ENCODE data around the gene UBR7.
"Not testable (repeated sequence)": the region's sequence is repeated elsewhere in the genome, so short reads cannot be mapped to it uniquely, and the experiment has no call there.

The UBR7 gene

DNA sequence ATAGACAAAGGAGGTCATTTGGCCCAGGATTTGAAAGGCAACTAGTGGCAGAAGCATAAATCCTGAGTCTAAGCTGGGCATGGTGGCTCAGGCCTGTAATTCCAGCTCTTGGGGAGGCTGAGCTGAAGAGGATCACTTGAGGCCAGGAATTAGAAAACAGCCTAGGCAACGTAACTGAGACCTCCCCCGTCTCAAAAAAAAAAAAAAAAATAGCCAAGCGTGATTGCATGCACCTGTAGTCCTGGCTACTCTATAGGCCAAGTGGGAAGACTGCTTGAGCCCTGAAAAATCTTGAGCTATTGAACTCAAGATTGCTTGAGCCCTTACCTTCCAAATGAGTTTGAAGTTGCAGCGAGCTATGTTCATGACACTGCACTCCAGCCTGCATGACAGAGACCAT, 8.0 kb upstream of the UBR7 start:
- no peak for DNase-seq

DNA sequence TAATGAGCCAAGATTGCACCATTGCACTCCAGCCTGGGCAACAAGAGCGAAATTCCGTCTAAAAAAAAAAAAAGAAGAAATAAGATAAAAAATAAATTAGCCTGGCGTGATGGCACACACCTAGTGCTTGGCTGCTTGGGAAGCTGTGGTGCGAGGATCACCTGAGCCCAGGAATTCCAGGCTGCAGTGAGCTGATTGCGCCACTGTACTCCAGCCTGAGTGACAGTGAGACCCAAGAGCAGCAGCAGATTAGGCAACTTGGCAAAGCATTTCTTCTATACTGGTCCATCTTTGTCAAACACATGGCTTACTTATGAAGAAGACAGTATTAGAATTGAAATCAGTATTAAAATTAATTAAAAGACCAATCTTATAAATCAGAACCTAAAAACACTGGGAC, 6.5 kb upstream of the UBR7 start:
- DNase-seq = no peak

DNA sequence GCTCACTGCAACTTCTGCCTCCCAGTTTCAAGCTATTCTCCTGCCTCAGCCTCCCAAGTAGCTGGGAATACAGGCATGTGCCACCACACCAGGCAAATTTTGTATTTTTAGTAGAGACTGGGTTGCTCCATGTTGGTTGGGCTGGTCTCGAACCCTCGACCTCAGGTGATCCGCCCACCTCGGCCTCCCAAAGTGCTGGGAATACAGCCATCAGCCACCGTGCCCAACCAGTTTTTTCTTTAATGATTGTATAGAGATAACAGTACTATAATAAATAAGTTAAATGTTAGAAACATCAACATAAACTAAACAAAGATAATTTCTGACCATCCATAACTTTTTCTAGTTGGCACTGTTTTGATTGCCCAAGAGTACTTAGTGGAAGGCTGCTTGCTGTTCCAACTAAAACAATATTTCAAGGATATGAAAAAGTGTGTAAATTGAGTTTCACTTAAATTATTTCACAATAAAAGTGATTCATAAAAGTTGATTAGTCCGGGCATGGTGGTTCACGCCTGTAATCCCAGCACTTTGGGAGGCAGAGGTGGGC, 5.8 kb upstream of the UBR7 start:
- no peak for DNase-seq

DNA sequence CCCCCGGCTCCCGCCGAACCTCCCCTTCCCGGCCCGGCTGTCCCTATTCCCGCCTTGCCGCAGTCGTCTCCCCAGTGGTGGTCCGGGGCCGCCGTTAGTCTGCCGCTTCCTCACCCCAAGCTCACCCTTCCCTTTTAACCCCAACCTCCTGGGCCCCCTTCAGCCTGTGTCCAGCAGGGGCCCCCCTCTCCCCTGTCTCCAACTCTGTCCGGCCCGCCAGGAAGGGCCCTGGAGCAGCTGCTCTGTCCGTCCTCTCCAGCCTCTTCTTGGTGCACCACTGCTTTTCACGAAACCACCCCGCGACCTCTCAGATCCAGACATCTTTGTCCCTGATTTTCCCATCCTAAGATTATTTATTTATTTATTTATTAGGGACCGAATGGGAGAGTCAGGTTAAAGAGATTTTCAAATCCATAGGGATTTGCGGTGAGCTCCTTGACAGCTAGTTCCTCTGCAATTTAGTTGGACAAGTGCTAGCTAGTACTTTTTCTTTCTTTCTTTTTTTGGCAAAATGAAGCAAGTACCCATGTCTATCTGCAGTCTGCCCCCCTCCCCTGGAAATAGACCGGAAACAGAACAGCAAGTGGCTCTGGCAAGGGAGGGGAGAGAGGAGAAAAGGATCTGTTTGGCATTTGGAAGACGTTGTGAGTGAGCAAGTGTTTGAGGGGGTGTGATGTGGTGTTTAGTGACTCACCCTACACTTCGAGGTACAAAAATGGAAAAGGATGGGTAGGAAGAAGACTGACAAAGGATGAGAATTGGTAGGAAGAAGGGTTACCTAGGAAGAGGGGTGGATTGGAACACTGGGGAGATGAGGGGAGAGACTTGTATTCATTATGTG, 632 bp downstream of the UBR7 start:
- peak; percentile 61 for DNase-seq

DNA sequence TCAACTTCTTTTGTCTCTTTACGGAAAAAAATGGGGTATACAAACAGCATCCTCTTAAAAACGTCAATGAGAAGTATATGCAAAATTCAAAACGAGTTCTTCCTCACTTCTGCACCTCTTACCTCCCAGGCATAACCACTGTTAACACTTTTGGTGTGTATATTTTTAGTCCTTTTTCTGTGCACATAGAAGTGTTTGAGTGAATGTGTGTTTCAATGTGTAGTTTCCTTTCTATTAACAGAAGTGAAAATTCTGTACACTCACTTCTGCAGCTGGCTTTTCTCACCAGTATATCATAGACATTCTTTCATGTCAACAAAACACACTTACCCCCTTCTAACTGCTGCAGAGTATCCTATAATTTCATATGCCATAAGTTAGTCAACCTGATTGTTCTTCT, 5.4 kb downstream of the UBR7 start:
- no peak for DNase-seq

DNA sequence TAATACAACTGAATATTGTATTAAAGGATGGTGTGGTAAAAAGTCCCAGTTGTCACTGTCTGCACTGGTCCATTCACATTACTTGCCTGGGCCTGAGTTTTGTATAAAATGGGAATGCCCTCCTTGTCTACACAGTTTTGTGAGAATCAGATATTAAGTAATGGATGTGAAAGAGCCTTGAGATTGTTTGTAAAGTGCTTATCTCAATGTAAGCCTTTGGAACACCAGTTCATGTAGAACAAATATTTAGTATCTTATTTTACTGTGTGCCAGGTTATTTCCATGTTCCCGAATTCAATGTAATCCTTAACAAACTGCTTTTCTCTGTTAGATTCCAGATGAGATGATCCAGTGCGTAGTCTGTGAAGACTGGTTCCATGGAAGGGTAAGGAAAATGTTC, 7.5 kb downstream of the UBR7 start:
- no peak for DNase-seq

DNA sequence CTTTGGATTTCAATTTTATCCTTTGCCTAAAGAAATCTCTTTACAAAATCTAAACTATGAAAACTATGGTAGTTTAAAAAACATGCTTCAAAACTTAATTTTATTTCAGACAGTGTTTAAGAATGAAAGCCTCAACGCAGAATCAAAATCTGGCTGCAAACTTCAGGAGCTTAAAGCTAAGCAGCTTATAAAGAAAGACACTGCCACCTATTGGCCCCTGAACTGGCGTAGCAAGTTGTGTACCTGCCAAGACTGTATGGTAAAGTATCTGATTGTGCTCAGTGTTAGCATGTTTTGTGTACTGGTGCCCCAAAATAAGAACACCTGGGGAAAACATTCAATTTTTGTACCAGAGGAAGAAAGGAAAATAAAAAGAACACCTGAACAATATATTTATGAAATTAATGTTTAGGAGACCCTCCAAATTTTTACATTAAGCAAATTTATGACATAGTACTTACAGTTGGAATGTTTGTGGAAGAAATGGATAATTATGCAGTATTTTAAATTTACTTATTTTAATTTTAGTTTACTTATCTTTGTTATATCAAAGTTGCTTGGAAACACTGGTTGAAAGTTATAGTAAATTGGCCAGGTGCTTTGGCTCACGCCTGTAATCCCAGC, 12.2 kb downstream of the UBR7 start:
- peak; percentile 64 for DNase-seq

DNA sequence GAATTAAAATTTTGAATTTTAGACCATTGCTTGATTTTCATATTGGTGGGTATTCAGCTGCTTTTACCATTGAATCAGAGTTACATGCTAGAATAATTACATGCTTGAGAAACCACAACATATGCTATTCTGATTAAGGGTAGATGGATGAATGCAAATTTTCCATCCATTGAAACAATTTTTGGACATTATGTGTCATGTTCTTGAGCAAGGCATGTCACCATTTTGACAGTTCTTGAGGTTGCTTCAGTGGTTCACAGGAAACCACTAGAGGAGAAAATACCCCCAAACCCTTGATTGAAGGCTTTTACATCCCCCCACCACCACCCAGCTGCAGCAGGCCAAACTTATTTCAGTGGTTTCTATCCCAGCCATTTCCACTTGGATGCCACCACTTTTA, 13.5 kb downstream of the UBR7 start:
- DNase-seq = no peak

DNA sequence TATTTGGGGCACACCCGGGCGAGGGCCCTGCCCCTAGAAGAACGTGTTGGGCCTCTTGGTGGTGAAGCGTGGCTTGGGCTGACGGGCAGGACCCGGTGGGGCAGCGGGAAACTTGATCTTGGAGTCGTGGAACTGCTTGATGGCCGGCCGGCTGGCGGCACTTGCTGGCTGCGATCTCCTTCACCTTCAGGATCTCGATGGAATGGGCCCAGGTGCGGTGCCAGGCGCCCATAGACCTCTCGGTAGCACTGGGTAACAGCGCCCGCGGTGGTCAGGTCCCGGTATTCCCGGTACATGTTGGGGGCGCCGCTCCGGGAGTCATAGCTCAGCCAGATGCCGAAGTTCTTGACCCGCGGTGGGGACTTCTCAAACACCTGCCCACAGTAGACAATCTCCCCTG, 16.5 kb downstream of the UBR7 start:
- DNase-seq = no peak

DNA sequence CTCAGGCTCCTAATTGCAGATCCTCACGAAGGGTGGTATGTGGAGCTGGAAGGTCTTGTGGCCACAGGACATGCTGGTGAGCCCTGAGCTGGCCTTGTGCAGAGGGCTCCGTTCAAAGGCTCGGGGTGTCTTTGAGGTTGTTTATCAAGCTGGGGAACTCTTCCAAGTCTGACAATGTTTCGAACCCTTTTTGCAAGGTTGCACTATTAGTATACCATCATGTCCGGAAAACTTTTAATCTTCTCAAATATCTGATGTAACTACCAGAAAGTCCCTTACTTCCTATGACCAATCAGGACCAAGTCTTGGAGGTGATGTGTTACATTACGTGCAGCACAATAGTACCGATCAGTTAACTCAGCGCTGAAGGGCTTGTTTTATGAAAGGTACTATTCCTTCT, 21.5 kb downstream of the UBR7 start:
- DNase-seq = no peak

DNA sequence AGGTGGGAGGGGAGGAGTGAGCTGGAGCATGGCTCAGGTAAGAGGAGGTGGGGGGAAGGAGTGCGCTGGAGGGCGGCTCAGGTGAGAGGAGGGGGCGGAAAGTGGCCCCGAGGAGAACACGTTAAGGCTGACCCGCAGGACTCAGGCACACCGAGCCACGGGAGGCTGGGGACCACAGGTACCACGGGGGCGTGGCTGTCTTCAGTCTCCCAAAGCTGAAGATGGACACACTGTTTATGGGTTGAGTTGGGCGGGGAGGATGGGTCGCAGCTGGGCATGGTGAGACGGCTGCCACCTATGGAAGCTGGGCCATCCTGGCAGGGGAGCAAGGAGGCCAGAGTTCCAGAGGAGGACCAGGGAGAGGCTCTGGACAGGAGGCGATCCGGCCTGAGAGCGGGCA, 23.5 kb downstream of the UBR7 start:
- DNase-seq = no peak

DNA sequence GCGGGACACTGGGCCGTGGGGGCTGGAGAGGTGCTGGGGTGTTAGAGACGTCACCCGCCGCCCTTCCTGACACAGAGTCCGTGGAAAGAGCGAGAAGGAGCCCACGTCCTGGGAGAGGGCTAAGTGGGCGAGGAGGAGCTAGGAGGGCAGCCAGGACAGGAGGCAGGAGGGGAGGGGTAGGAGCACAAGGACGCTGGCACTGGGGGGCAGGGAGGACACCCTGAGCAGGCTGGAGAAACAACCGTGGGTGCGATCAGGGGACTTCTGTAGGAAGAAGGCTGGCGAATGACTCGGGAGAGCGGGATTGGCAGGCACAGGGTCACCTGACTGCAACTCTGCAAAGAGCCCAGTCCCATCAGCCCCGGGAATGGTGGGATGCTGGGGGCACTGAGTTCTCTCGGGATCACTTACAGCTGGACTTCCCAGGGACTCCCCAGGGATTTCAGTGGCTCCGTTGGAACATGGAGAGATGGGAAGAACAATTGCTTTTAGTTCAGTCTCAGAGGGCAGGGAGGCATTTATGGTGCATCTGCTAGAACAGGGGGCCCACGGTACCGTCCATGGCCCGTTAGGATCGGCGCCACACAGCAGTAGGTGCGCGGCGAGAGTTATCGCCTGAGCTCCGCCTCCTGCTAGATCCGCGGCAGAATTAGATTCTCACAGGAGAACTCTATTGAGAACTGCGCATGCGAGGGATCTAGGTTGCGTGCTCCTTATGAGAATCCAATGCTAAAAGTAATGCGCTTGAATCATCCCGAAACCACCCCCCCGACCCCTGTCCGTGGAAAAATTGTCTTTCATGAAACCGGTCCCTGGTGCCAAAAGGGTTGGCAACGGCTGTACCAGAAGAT, 24.3 kb downstream of the UBR7 start:
- DNase-seq = peak; percentile 50

DNA sequence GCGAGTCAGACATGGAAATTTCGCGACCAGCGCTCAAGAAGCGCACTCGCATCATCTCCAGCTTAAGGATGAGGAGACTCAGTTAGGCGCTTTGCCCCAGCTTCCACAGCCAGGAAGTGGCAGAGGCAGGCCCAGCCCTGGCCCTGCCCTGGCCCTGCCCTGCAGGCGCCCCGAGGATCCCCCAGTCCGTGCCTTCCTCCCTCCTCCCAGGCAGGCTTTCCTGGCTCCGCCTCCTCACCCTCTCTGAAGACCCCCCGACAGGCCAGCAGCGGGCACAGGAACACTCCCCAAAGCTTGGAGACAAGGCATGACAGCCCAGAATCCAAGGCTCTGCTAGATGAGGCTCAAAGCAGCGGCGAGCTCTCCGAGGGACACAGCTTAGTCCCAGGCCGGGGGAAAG, 25.1 kb downstream of the UBR7 start:
- no peak for DNase-seq

DNA sequence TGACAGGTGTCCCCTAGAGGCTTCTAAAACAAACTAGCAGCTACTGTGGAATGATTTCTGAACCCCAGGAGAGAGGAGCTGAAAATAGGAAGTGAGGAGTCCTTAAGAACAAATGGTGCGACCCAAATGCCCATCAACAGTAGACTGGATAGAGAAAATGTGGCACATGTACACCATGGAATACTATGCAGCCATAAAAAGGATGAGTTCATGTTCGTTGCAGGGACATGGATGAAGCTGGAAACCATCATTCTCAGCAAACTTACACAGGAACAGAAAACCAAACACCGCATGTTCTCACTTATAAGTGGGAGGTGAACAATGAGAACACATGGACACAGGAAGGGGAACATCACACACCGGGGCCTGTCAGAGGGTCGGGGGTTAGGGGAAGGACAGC, 26.0 kb downstream of the UBR7 start:
- not testable (repeated sequence) for DNase-seq

DNA sequence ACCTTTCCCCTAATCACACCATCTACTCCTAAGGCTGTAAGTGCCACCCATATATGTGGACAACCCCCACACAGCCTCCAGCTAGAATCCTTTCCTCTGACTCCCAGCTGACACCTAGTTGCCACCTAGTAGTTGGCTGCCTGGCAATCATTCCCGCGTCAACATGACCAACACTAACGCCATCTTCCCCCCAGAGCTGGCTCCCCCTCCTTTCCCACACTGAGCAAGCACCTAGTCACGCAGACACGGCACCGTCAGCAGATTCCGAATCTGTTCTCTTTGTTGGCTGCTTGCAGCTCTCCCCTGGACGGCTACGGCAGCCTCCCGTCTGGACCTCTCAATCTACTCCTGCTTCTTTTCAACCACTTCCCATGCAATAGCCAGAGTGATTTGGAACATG, 27.7 kb downstream of the UBR7 start:
- DNase-seq = no peak

DNA sequence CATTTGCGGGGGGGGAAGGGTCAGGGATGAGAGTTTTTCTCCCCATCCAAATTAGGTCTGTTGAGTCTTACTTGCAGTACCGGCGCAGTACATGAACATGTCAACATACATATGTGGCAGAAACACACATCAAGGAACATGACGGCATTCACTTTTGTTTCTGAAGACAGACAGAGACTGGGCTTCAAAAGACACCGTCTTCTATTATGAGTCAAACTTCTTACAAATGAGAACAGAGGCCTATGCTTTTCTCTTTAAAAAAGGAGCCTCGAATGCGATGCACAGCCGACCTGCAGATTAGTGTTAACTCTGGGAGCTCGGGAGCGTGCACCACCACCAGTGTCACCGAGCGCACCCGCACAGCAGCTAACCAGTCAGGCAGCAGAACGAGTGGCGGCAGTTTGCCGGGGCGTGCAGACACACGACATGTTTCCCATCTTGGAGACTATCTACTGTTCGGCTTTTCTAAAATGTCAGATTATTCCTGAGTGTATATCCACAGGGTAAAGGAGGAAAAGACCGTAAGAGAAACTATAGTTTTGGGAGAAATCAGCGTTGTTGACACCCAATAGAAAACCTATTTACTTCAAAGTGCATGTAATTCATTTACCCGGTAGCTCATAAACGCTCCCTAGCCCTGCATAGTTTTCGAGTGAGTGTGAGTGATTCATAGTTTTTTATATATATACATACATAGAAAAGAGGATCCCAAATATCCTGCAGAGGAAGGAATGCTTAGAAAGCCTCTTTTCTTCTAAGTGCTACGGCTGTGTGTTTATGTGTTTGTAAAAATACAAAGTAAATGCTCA, 33.0 kb downstream of the UBR7 start:
- DNase-seq = no peak

DNA sequence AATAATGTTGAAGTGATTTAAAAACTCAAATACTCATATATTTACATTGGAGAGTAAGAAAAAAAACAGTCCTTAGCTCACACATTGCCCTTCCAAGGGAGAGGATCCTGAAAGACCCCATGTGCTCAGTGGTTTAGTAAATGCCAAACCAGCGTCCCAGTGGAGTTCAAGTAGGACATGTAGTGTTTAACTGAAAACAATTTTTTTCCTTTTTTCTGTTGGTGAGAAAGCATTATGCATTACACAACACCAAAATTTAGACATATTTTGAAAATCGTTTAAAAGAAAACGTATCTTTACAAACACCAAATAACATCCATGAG, 33.6 kb downstream of the UBR7 start:
- no peak for DNase-seq

DNA sequence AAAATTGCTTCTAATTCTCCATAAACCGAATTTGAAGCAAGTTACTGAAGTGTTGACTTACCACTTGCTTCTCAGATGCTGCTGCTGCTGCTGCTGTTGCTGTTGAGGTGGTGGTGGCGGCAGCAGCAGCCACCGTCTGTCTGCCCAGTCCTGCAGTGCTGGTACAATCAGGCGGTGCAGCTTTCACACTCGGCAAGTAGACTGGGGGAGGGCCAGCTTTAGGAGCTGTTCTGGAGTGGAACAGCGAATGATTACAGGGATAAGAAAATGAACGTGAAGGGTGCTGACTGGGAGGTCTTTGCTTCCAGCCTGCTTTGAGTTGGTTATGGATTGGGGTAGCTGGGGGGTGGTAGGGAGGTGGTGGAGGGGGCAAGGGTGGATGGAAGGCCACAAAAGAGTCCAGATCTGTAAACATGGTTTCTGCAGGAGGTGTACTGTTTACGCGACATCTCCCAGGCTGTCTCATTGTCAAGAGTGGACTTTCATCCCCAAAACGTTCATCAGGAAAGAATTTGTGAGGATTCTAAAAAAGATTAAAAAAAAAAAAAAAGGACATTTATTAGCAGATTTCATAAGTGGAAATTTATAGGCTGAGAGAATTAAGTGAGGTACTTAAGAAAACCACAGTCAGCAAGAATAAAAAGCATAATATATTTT, 38.8 kb downstream of the UBR7 start:
- DNase-seq = no peak

DNA sequence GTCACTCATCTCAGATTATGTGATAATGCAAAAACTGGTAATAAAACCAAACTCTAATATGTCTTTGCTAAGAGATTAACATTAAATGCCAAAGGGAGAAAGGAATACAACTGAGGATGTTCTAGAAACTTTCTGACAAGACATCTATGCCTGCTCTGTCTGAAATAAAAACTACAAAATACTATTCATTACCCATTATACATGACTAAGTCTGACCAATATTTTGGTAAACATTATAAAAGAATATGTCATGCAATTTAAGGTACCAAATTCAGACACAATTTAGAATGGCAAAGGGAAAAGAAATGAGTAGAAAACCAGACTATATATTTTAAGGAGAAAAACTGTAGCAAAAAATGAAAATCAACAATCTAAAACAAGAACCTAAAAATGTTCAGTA, 39.5 kb downstream of the UBR7 start:
- DNase-seq = no peak

DNA sequence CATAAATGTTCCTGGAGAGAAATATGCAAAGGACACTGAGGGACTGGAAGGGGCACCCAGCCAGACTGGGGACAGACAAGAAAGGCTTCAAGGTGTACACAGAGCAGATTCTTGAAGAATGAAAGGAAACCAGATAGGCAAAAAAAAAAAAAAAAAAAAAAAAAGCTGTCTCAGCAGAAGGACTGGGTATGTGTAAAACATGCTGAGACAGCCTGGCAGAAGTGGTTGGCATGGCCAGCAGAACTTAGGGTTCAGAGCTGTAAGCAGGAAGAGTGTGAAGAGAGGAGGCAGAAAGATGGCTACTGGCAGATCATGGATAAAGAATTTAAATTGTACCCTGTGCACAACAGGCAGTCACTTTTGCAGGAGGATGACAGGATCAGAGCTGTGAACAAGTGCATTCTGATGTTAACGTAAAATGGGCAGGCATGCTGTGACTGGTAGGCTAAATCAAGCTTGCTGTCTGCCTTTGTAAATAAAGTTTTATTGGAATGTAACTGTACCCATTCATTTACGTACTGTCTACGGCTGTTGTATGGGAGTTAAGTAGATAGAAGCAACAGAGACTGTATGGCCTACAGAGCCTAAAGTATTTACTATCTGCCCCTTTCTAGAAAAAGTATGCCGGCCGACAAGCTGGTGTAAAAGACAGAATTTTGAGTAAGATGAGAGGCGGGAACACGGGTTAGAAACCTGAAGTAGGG, 42.2 kb downstream of the UBR7 start:
- DNase-seq = no peak

DNA sequence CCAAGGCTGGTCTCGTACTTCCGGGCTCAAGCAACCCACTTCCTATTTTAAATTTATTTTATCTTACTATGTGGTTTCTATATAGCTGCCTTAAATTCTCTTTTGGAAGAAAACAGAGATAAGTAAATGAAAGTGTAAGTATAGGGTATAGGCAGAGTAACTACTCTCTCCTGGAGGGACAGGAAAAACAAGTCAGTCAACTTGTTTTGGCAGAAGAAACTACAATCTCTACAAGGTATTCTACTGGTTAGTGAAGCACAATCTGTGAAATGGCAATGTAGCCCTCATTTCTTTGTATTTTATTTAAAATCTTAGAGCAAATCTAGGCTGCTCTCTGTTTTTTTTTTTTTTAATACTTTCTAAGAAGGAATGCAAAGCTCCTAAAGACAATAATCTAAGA, 55.4 kb downstream of the UBR7 start:
- no peak for DNase-seq

DNA sequence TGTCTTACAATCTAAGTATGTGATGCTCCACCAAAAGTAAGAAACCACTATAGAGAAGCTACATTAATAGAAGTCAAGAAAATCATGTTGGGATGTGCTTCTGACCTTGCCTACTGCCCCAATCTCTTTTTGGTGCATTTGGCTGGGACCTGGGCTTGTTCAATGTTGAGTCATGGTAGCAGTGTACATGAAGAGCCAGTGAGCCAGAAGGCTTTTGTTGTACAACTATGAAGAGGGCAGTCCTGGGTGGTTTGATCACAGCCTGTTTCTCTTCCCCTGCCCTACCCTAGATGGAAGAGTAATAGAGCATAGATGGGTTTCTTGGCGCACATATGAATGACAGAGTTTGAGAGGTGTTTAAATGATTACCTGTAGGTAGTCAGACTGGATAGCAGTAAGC, 56.4 kb downstream of the UBR7 start:
- no peak for DNase-seq
